ENCODE data around the gene PLEKHH3.

DNA sequence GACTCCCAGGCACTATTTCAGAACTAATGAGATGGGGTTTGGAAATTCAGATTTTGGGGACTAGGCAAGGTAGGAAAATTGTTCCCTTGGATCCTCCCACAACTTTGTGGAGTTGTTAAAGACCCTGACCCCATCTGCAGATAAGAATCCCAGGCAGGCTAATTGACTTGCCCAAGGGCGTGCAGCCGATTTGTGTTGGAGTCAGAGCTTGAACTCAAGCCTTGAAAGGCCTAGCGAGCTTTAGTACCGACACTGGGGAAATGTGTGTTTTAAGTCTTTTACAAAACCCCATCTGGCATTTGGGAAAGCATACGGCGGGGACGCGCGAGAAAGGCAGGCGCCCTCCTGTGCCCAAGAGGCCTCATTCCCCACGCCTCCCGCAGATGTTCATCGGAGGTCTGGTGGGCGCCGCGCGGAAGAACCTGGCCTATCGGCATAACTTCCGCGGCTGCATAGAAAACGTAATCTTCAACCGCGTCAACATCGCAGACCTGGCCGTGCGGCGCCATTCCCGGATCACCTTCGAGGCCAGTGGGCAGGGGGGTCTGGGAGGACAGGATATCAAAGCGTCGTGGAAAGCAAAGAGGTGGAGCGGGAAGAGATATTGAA, 9.8 kb upstream of the PLEKHH3 start:
- TF ChIP-seq NRF1 (IDR thresholded peaks at IDR 0.05; ENCODE audit: low read depth, low read length) (no peak), TAF1 (IDR thresholded peaks at IDR 0.05; ENCODE audit: borderline replicate concordance, low read depth, low read length) (no peak), EZH2phosphoT487 (IDR thresholded peaks at IDR 0.05; ENCODE audit: borderline replicate concordance, low read depth) (no peak), RCOR1 (IDR thresholded peaks at IDR 0.05; ENCODE audit: low read length) (no peak), JUND (IDR thresholded peaks at IDR 0.05) (no peak)
- TF ChIP-seq, protein P1, sequence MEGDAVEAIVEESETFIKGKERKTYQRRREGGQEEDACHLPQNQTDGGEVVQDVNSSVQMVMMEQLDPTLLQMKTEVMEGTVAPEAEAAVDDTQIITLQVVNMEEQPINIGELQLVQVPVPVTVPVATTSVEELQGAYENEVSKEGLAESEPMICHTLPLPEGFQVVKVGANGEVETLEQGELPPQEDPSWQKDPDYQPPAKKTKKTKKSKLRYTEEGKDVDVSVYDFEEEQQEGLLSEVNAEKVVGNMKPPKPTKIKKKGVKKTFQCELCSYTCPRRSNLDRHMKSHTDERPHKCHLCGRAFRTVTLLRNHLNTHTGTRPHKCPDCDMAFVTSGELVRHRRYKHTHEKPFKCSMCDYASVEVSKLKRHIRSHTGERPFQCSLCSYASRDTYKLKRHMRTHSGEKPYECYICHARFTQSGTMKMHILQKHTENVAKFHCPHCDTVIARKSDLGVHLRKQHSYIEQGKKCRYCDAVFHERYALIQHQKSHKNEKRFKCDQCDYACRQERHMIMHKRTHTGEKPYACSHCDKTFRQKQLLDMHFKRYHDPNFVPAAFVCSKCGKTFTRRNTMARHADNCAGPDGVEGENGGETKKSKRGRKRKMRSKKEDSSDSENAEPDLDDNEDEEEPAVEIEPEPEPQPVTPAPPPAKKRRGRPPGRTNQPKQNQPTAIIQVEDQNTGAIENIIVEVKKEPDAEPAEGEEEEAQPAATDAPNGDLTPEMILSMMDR (IDR thresholded peaks at IDR 0.05): no peak
